ENCODE data around the gene PXDN.
"Not testable (repeated sequence)": the region's sequence is repeated elsewhere in the genome, so short reads cannot be mapped to it uniquely, and the experiment has no call there.

DNA sequence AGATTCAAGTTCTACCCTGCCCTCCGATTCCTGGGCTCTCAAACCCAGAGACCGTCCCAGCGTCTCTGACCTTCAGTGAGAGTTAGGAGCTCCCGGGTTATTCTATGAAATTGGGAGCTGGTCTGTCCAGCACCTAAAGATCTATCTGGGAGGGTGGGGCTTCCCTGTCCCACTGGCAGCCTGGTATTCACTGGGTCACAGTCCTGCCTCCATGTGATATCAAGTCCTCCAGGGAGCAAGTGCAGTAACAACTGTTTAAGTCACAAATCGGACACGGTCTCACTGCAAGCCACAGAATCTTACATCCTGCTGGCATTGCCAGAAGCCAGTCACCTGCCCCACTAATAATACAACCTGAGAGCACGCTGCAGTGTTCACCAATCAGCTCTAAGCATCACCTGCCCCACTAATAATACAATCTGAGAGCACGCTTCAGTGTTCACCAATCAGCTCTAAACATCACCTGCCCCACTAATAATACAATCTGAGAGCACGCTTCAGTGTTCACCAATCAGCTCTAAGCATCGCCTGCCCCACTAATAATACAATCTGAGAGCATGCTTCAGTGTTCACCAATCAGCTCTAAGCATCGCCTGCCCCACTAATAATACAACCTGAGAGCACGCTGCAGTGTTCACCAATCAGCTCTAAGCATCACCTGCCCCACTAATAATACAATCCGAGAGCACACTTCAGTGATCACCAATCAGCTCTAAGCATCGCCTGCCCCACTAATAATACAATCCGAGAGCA lies 38.0 kb downstream of the PXDN start:
- not testable (repeated sequence) for TF ChIP-seq KLF16 (tag by site-specific recombination; IDR thresholded peaks at IDR 0.05); SCRT1 (tag by site-specific recombination; IDR thresholded peaks at IDR 0.05; ENCODE audit: borderline replicate concordance); YY1 (tag by site-specific recombination; IDR thresholded peaks at IDR 0.05); SETDB1 (IDR thresholded peaks at IDR 0.05; ENCODE audit: insufficient read length, low read length)
- TF ChIP-seq, protein P1, sequence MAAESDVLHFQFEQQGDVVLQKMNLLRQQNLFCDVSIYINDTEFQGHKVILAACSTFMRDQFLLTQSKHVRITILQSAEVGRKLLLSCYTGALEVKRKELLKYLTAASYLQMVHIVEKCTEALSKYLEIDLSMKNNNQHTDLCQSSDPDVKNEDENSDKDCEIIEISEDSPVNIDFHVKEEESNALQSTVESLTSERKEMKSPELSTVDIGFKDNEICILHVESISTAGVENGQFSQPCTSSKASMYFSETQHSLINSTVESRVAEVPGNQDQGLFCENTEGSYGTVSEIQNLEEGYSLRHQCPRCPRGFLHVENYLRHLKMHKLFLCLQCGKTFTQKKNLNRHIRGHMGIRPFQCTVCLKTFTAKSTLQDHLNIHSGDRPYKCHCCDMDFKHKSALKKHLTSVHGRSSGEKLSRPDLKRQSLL (tag by site-specific recombination; IDR thresholded peaks at IDR 0.05), result not testable (repeated sequence)
- TF ChIP-seq, protein P2, sequence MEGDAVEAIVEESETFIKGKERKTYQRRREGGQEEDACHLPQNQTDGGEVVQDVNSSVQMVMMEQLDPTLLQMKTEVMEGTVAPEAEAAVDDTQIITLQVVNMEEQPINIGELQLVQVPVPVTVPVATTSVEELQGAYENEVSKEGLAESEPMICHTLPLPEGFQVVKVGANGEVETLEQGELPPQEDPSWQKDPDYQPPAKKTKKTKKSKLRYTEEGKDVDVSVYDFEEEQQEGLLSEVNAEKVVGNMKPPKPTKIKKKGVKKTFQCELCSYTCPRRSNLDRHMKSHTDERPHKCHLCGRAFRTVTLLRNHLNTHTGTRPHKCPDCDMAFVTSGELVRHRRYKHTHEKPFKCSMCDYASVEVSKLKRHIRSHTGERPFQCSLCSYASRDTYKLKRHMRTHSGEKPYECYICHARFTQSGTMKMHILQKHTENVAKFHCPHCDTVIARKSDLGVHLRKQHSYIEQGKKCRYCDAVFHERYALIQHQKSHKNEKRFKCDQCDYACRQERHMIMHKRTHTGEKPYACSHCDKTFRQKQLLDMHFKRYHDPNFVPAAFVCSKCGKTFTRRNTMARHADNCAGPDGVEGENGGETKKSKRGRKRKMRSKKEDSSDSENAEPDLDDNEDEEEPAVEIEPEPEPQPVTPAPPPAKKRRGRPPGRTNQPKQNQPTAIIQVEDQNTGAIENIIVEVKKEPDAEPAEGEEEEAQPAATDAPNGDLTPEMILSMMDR (tag by site-specific recombination; IDR thresholded peaks at IDR 0.05), result not testable (repeated sequence)
- TF ChIP-seq, protein P3, sequence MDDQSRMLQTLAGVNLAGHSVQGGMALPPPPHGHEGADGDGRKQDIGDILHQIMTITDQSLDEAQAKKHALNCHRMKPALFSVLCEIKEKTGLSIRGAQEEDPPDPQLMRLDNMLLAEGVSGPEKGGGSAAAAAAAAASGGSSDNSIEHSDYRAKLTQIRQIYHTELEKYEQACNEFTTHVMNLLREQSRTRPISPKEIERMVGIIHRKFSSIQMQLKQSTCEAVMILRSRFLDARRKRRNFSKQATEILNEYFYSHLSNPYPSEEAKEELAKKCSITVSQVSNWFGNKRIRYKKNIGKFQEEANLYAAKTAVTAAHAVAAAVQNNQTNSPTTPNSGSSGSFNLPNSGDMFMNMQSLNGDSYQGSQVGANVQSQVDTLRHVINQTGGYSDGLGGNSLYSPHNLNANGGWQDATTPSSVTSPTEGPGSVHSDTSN (CRISPR knock-in tag; IDR thresholded peaks at IDR 0.05), result not testable (repeated sequence)
- TF ChIP-seq, protein P4, sequence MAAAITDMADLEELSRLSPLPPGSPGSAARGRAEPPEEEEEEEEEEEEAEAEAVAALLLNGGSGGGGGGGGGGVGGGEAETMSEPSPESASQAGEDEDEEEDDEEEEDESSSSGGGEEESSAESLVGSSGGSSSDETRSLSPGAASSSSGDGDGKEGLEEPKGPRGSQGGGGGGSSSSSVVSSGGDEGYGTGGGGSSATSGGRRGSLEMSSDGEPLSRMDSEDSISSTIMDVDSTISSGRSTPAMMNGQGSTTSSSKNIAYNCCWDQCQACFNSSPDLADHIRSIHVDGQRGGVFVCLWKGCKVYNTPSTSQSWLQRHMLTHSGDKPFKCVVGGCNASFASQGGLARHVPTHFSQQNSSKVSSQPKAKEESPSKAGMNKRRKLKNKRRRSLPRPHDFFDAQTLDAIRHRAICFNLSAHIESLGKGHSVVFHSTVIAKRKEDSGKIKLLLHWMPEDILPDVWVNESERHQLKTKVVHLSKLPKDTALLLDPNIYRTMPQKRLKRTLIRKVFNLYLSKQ (tag by site-specific recombination; IDR thresholded peaks at IDR 0.05; ENCODE audit: borderline replicate concordance), result not testable (repeated sequence)
- TF ChIP-seq, protein P5, sequence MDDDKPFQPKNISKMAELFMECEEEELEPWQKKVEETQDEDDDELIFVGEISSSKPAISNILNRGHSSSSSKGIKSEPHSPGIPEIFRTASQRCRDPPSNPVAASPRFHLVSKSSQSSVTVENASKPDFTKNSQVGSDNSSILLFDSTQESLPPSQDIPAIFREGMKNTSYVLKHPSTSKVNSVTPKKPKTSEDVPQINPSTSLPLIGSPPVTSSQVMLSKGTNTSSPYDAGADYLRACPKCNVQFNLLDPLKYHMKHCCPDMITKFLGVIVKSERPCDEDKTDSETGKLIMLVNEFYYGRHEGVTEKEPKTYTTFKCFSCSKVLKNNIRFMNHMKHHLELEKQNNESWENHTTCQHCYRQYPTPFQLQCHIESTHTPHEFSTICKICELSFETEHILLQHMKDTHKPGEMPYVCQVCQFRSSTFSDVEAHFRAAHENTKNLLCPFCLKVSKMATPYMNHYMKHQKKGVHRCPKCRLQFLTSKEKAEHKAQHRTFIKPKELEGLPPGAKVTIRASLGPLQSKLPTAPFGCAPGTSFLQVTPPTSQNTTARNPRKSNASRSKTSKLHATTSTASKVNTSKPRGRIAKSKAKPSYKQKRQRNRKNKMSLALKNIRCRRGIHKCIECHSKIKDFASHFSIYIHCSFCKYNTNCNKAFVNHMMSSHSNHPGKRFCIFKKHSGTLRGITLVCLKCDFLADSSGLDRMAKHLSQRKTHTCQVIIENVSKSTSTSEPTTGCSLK (tag by site-specific recombination; IDR thresholded peaks at IDR 0.05), result not testable (repeated sequence)

Data from HEK293 (cell line).